CD4-positive, alpha-beta T cell treated with Interleukin-12 subunit alpha and Interleukin-12 subunit beta, for 1 hour (primary cell): ENCODE results near the gene DBF4.
A peak's percentile ranks its signal among the peaks of the same experiment; 100 is the strongest.
"Not testable (repeated sequence)": the region's sequence is repeated elsewhere in the genome, so short reads cannot be mapped to it uniquely, and the experiment has no call there.

Experiments
- DNase-seq: peaks from one replicate; pipeline ENCODE4 v3.0.0-alpha.2; 2020

DBF4 gene

GRCh38 chr7:87876040-87876868 lies at the start of gene DBF4, which contains the start of gene SLC25A40:
TSS of gene DBF4 (plus strand) at chr7:87876493. CDS start at chr7:87876733, 240 bp downstream.
TSS of gene SLC25A40 (minus strand) at chr7:87876360. CDS start at chr7:87858727, 17,633 bp downstream.
- DNase-seq = peak; percentile 94

GRCh38 chr7:87828383-87828782 lies 47.9 kb upstream of the DBF4 start:
- DNase-seq = not testable (repeated sequence)

GRCh38 chr7:87831097-87831496 lies 45.2 kb upstream of the DBF4 start:
- DNase-seq = no peak

GRCh38 chr7:87833130-87833529 lies 43.2 kb upstream of the DBF4 start:
- DNase-seq = no peak

- DNase-seq = no peak
Observed at GRCh38 chr7:87837597-87837996, 38.7 kb upstream of the DBF4 start.

GRCh38 chr7:87850836-87851593 lies 25.3 kb upstream of the DBF4 start:
- no peak for DNase-seq

- DNase-seq = no peak
Observed at GRCh38 chr7:87852306-87852705, 24.0 kb upstream of the DBF4 start.

- no peak for DNase-seq
Observed at GRCh38 chr7:87853237-87853864, 22.9 kb upstream of the DBF4 start.

- DNase-seq = no peak
Observed at GRCh38 chr7:87858417-87859100, 17.7 kb upstream of the DBF4 start.

GRCh38 chr7:87866089-87866488 lies 10.2 kb upstream of the DBF4 start:
- DNase-seq = no peak

GRCh38 chr7:87866533-87866932 lies 9.8 kb upstream of the DBF4 start:
- not testable (repeated sequence) for DNase-seq

- DNase-seq = no peak
Observed at GRCh38 chr7:87870471-87870870, 5.8 kb upstream of the DBF4 start.

- no peak for DNase-seq
Observed at GRCh38 chr7:87872346-87872745, 3.9 kb upstream of the DBF4 start.

- not testable (repeated sequence) for DNase-seq
Observed at GRCh38 chr7:87873328-87873727, 3.0 kb upstream of the DBF4 start.

GRCh38 chr7:87874066-87874465 lies 2.2 kb upstream of the DBF4 start:
- DNase-seq = no peak

- DNase-seq = peak; percentile 15
Observed at GRCh38 chr7:87875151-87876039, 898 bp upstream of the DBF4 start.

GRCh38 chr7:87876869-87877234 lies 559 bp downstream of the DBF4 start:
- peak; percentile 45 for DNase-seq

- no peak for DNase-seq
Observed at GRCh38 chr7:87877366-87878040, 1.2 kb downstream of the DBF4 start.

- DNase-seq = no peak
Observed at GRCh38 chr7:87878208-87878735, 2.0 kb downstream of the DBF4 start.

GRCh38 chr7:87882151-87882937 lies 6.1 kb downstream of the DBF4 start:
- no peak for DNase-seq
